ENCODE results near the gene ATP1B3.

Gene ATP1B3

GRCh38 chr3:141915016-141915415 lies 38.6 kb downstream of the ATP1B3 start (continued):
- TF ChIP-seq ZNF280C (tag by site-specific recombination; IDR thresholded peaks at IDR 0.05) = no peak
- TF ChIP-seq ZNF561 (tag by site-specific recombination; IDR thresholded peaks at IDR 0.05; ENCODE audit: borderline replicate concordance) = no peak
- TF ChIP-seq ZBTB20 (tag by site-specific recombination; IDR thresholded peaks at IDR 0.05) = no peak

- Histone ChIP-seq H3K36me3 (ENCODE audit: control insufficient read depth in 2 of 2, insufficient read depth in 1 of 2, low read length in 2 of 2) (peaks cover 0 to 86% of the 10 kb centered on the region in 2 experiments; a peak in 2 of 3 replicates), H3K27ac (ENCODE audit: extremely low read depth, low read depth, low read length) (no peak overlapping the region), H3K4me3 (ENCODE audit: low read depth, low read length) (no peak overlapping the region), H3K9me3 (ENCODE audit: control insufficient read depth, insufficient read depth, low read depth, low read length) (no peaks in the 10 kb centered on the region), H3K4me1 (ENCODE audit: control insufficient read depth, insufficient read depth, low read length) (no peaks in the 10 kb centered on the region)
- ChIA-PET POLR2A (no interaction called here), CTCF (no interaction called here)
- TF ChIP-seq ZNF660 (tag by site-specific recombination; IDR thresholded peaks at IDR 0.05) (no peak), ZFP41 (tag by site-specific recombination; IDR thresholded peaks at IDR 0.05; ENCODE audit: borderline replicate concordance) (no peak), ZNF335 (tag by site-specific recombination; conservative IDR thresholded peaks at IDR 0.05) (no peak), ZFP37 (tag by site-specific recombination; IDR thresholded peaks at IDR 0.05) (no peak), KLF8 (tag by site-specific recombination; IDR thresholded peaks at IDR 0.05) (no peak)
Measured at GRCh38 chr3:141915766-141916165, 39.3 kb downstream of the ATP1B3 start.

GRCh38 chr3:141920701-141921100 lies 44.3 kb downstream of the ATP1B3 start:
- Histone ChIP-seq H3K36me3 (ENCODE audit: control insufficient read depth in 2 of 2, insufficient read depth in 1 of 2, low read length in 2 of 2) (peaks cover 0 to 67% of the 10 kb centered on the region in 2 experiments; a peak in 2 of 3 replicates), H3K4me3 (ENCODE audit: low read depth, low read length) (no peak overlapping the region), H3K4me1 (ENCODE audit: control insufficient read depth, insufficient read depth, low read length) (no peaks in the 10 kb centered on the region), H3K27ac (ENCODE audit: extremely low read depth, low read depth, low read length) (no peak overlapping the region), H3K9me3 (ENCODE audit: control insufficient read depth, insufficient read depth, low read depth, low read length) (no peaks in the 10 kb centered on the region)
- POLR2A ChIA-PET = no interaction called here
- CTCF ChIA-PET = interaction anchor here (0.6 kb wide), 1 partner anchor 54 kb away, joined by 5 read pairs; no protein-coding TSS in a partner anchor
- TF ChIP-seq ZNF37A (tag by site-specific recombination; IDR thresholded peaks at IDR 0.05) = no peak

GRCh38 chr3:141921316-141921715 lies 44.9 kb downstream of the ATP1B3 start:
- Histone ChIP-seq H3K36me3 (ENCODE audit: control insufficient read depth in 2 of 2, insufficient read depth in 1 of 2, low read length in 2 of 2) (peaks cover 0 to 64% of the 10 kb centered on the region in 2 experiments; a peak in 2 of 3 replicates), H3K4me3 (ENCODE audit: low read depth, low read length) (no peak overlapping the region), H3K9me3 (ENCODE audit: control insufficient read depth, insufficient read depth, low read depth, low read length) (no peaks in the 10 kb centered on the region), H3K27ac (ENCODE audit: extremely low read depth, low read depth, low read length) (no peak overlapping the region), H3K4me1 (ENCODE audit: control insufficient read depth, insufficient read depth, low read length) (no peaks in the 10 kb centered on the region)
- POLR2A ChIA-PET = no interaction called here
- CTCF ChIA-PET = interaction anchor here (1.4 kb wide), 1 partner anchor 8 kb away, joined by 5 read pairs; no protein-coding TSS in a partner anchor
- TF ChIP-seq ZNF394 (tag by site-specific recombination; IDR thresholded peaks at IDR 0.05; ENCODE audit: borderline replicate concordance) (no peak), YY2 (tag by site-specific recombination; IDR thresholded peaks at IDR 0.05) (no peak), ZBTB10 (tag by site-specific recombination; IDR thresholded peaks at IDR 0.05) (no peak), ATF2 (tag by site-specific recombination; IDR thresholded peaks at IDR 0.05; ENCODE audit: low read depth) (no peak), ZNF488 (tag by site-specific recombination; IDR thresholded peaks at IDR 0.05) (no peak), ZNF514 (tag by site-specific recombination; IDR thresholded peaks at IDR 0.05) (no peak), KLF7 (tag by site-specific recombination; IDR thresholded peaks at IDR 0.05; ENCODE audit: borderline replicate concordance) (no peak), ZNF169 (tag by site-specific recombination; IDR thresholded peaks at IDR 0.05) (no peak), ZNF571 (tag by site-specific recombination; IDR thresholded peaks at IDR 0.05) (no peak), SALL2 (tag by site-specific recombination; IDR thresholded peaks at IDR 0.05; ENCODE audit: borderline replicate concordance) (no peak), ZBTB20 (tag by site-specific recombination; IDR thresholded peaks at IDR 0.05) (no peak), ZNF175 (tag by site-specific recombination; IDR thresholded peaks at IDR 0.05) (no peak), ZNF747 (tag by site-specific recombination; IDR thresholded peaks at IDR 0.05) (no peak), ZBTB21 (tag by site-specific recombination; IDR thresholded peaks at IDR 0.05) (no peak), ZNF776 (tag by site-specific recombination; IDR thresholded peaks at IDR 0.05; ENCODE audit: borderline replicate concordance) (no peak), ZNF549 (tag by site-specific recombination; IDR thresholded peaks at IDR 0.05) (no peak)
